Measurements from ENCODE around the gene SCN5A.

Gene SCN5A

GRCh38 chr3:38585791-38586420 is 63.6 kb downstream of the SCN5A start:
- no peak for TF ChIP-seq OSR1 (CRISPR knock-in tag; IDR thresholded peaks at IDR 0.05)
- no peak for TF ChIP-seq ZNF70 (CRISPR knock-in tag; IDR thresholded peaks at IDR 0.05)
- TF ChIP-seq GLIS3 (CRISPR knock-in tag; IDR thresholded peaks at IDR 0.05), result no peak
- no peak for TF ChIP-seq ZFP30 (CRISPR knock-in tag; IDR thresholded peaks at IDR 0.05)
- TF ChIP-seq ZNF8 (CRISPR knock-in tag; IDR thresholded peaks at IDR 0.05), result no peak
- no peak for TF ChIP-seq ESRRG (CRISPR knock-in tag; IDR thresholded peaks at IDR 0.05)
- no peak for TF ChIP-seq ZNF565 (CRISPR knock-in tag; conservative IDR thresholded peaks at IDR 0.05; ENCODE audit: low read depth)
- TF ChIP-seq CREB5 (CRISPR knock-in tag; IDR thresholded peaks at IDR 0.05; ENCODE audit: low read depth), result no peak
- TF ChIP-seq BACH2 (CRISPR knock-in tag; IDR thresholded peaks at IDR 0.05; ENCODE audit: borderline replicate concordance), result no peak
- TF ChIP-seq RARB (CRISPR knock-in tag; IDR thresholded peaks at IDR 0.05), result no peak
- TF ChIP-seq SNAI2 (CRISPR knock-in tag; IDR thresholded peaks at IDR 0.05), result no peak
- no peak for TF ChIP-seq TOX (CRISPR knock-in tag; IDR thresholded peaks at IDR 0.05; ENCODE audit: borderline replicate concordance)
- no peak for TF ChIP-seq TSHZ2 (CRISPR knock-in tag; IDR thresholded peaks at IDR 0.05)
- ATAC-seq, result no peak

- no peak for ATAC-seq
- TF ChIP-seq PPARA (CRISPR knock-in tag; IDR thresholded peaks at IDR 0.05; ENCODE audit: borderline replicate concordance), result no peak
- no peak for TF ChIP-seq ESRRG (CRISPR knock-in tag; IDR thresholded peaks at IDR 0.05)
- no peak for TF ChIP-seq TSHZ2 (CRISPR knock-in tag; IDR thresholded peaks at IDR 0.05)
- no peak for TF ChIP-seq CSRNP3 (CRISPR knock-in tag; IDR thresholded peaks at IDR 0.05)
- no peak for TF ChIP-seq OSR1 (CRISPR knock-in tag; IDR thresholded peaks at IDR 0.05)
These were observed 65.8 kb downstream of the SCN5A start for GRCh38 chr3:38583688-38584087.

GRCh38 chr3:38582941-38583645 is 66.4 kb downstream of the SCN5A start:
- TF ChIP-seq TCF4 (CRISPR knock-in tag; IDR thresholded peaks at IDR 0.05; ENCODE audit: borderline replicate concordance) (0 out of 2 replicates have a peak, but pooled peaks have one; percentile 34), ZNF565 (CRISPR knock-in tag; conservative IDR thresholded peaks at IDR 0.05; ENCODE audit: low read depth) (no peak)

GRCh38 chr3:38582316-38582715 is 67.2 kb downstream of the SCN5A start:
- ATAC-seq, result no peak
- TF ChIP-seq ZNF8 (CRISPR knock-in tag; IDR thresholded peaks at IDR 0.05) (no peak), RARB (CRISPR knock-in tag; IDR thresholded peaks at IDR 0.05) (no peak), OSR1 (CRISPR knock-in tag; IDR thresholded peaks at IDR 0.05) (no peak), ZNF565 (CRISPR knock-in tag; conservative IDR thresholded peaks at IDR 0.05; ENCODE audit: low read depth) (no peak), ZFP30 (CRISPR knock-in tag; IDR thresholded peaks at IDR 0.05) (no peak), TCF4 (CRISPR knock-in tag; IDR thresholded peaks at IDR 0.05; ENCODE audit: borderline replicate concordance) (no peak), ESRRG (CRISPR knock-in tag; IDR thresholded peaks at IDR 0.05) (no peak), SNAI2 (CRISPR knock-in tag; IDR thresholded peaks at IDR 0.05) (no peak), ZNF70 (CRISPR knock-in tag; IDR thresholded peaks at IDR 0.05) (no peak), TSHZ2 (CRISPR knock-in tag; IDR thresholded peaks at IDR 0.05) (no peak), BACH2 (CRISPR knock-in tag; IDR thresholded peaks at IDR 0.05; ENCODE audit: borderline replicate concordance) (no peak), PPARA (CRISPR knock-in tag; IDR thresholded peaks at IDR 0.05; ENCODE audit: borderline replicate concordance) (no peak), ZC3H10 (CRISPR knock-in tag; IDR thresholded peaks at IDR 0.05) (no peak), ZFP3 (CRISPR knock-in tag; IDR thresholded peaks at IDR 0.05) (no peak), POU6F1 (CRISPR knock-in tag; IDR thresholded peaks at IDR 0.05; ENCODE audit: borderline replicate concordance, low read depth) (no peak)

More at GRCh38 chr3:38582941-38583645, 66.4 kb downstream of the SCN5A start:
- ATAC-seq, result peak; percentile 27; the same call in 1 of the 3 replicates

Measured in SK-N-SH treated with all-trans-retinoic acid at 6 μM for 48 hours (cell line).